ENCODE measurements around the gene DGAT2L6. TPM values are rescaled to one million over a fixed set of nuclear protein-coding genes. Genes with fewer than 3 reads are reported as not detected.
"Not testable (repeated sequence)": the region's sequence is repeated elsewhere in the genome, so short reads cannot be mapped to it uniquely, and the experiment has no call there.

The DGAT2L6 gene
- total and polyA plus RNA-seq, 8 donors = not detected

GRCh38 chrX:70240751-70241150 is 63.5 kb downstream of the DGAT2L6 start:
- H3K27me3 ChIP-seq = peaks cover 0 to 5% (median 0%) of the 10 kb centered on the region in 4 donors
- FAIRE-seq = no peak
- no peak for DNase-seq
- no peaks in the 10 kb centered on the region for H3K4me1 ChIP-seq
- no peak overlapping the region for H3K27ac ChIP-seq
- no peak overlapping the region for H3K4me3 ChIP-seq
- no peaks in the 10 kb centered on the region for H3K9me3 ChIP-seq
- intact Hi-C loops (cut with DNase I) = no loop called here
- ATAC-seq = no peak
- WGBS, 2 donors = 89 to 95% methylated on average over 1 of the region's 1 CpG
- TF ChIP-seq CTCF (IDR thresholded peaks at IDR 0.05) = no peak
- H3K36me3 ChIP-seq = no peaks in the 10 kb centered on the region

GRCh38 chrX:70241501-70241900 is 64.2 kb downstream of the DGAT2L6 start:
- Histone ChIP-seq H3K27me3 (peaks cover 0 to 5% (median 0%) of the 10 kb centered on the region in 4 donors), H3K27ac (no peak overlapping the region), H3K4me1 (no peaks in the 10 kb centered on the region), H3K9me3 (no peaks in the 10 kb centered on the region), H3K36me3 (no peaks in the 10 kb centered on the region), H3K4me3 (no peak overlapping the region)
- 69 to 74% methylated on average over 2 of the region's 2 CpGs for WGBS, 2 donors
- DNase-seq = no peak
- no peak for FAIRE-seq
- no peak for TF ChIP-seq CTCF (IDR thresholded peaks at IDR 0.05)
- intact Hi-C loops (cut with DNase I) = no loop called here
- ATAC-seq = no peak

GRCh38 chrX:70243601-70244000 is 66.3 kb downstream of the DGAT2L6 start:
- H3K4me3 ChIP-seq; H3K27me3 ChIP-seq; DNase-seq; FAIRE-seq; H3K27ac ChIP-seq; H3K4me1 ChIP-seq; H3K9me3 ChIP-seq; H3K36me3 ChIP-seq; ATAC-seq; intact Hi-C loops (cut with DNase I): not testable (repeated sequence)
- WGBS, 2 donors = 63 to 70% methylated on average over 5 of the region's 5 CpGs

- peaks cover 0 to 10% (median 0%) of the 10 kb centered on the region in 4 donors for H3K27me3 ChIP-seq
- FAIRE-seq = peak; percentile 39
- H3K4me1 ChIP-seq = no peaks in the 10 kb centered on the region
- H3K27ac ChIP-seq = no peak overlapping the region
- no peak for DNase-seq
- no peak for TF ChIP-seq CTCF (IDR thresholded peaks at IDR 0.05)
- no peaks in the 10 kb centered on the region for H3K36me3 ChIP-seq
- ATAC-seq = no peak
- 63 to 78% methylated on average over 6 of the region's 6 CpGs for WGBS, 2 donors
- intact Hi-C loops (cut with DNase I) = no loop called here
- no peaks in the 10 kb centered on the region for H3K9me3 ChIP-seq
- H3K4me3 ChIP-seq = no peak overlapping the region
Observed at GRCh38 chrX:70244881-70245280, 67.6 kb downstream of the DGAT2L6 start.

- Histone ChIP-seq H3K4me1 (no peaks in the 10 kb centered on the region), H3K27me3 (peaks cover 0 to 16% (median 0%) of the 10 kb centered on the region in 4 donors), H3K36me3 (no peaks in the 10 kb centered on the region), H3K9me3 (no peaks in the 10 kb centered on the region), H3K4me3 (no peak overlapping the region), H3K27ac (no peak overlapping the region)
- no peak for FAIRE-seq
- ATAC-seq = no peak
- intact Hi-C loops (cut with DNase I) = no loop called here
- no peak for DNase-seq
- no peak for TF ChIP-seq CTCF (IDR thresholded peaks at IDR 0.05)
- WGBS, 2 donors = 79 to 83% methylated on average over 2 of the region's 2 CpGs
Observed at GRCh38 chrX:70247252-70247651, 70.0 kb downstream of the DGAT2L6 start.
